H1 (cell line): ENCODE data around the gene TOMM7. TPM values are rescaled to one million over a fixed set of nuclear protein-coding genes. Genes with fewer than 3 reads are reported as not detected.

Experiments used
- CTCF ChIA-PET: fragments of 300-600 bp; sonication (Branson Sonifier 250); formaldehyde crosslinking; loops from one replicate; lab custom pipeline; 2021; ENCODE audit not compliant: partially characterized antibody; lab: Charles Lee
- POLR2A ChIA-PET: fragments of 300-600 bp; sonication (Branson Sonifier 250); formaldehyde crosslinking; loops from one replicate; lab custom pipeline; 2021; ENCODE audit warnings: inconsistent platforms; ENCODE audit not compliant: partially characterized antibody; lab: Charles Lee
- DNase-seq, 2 experiments: peaks; one replicate each; pipeline versions ENCODE4 v3.0.0 to v3.0.0-alpha.2; 2010 to 2022; ENCODE audit warnings: low spot score in 2 of 2, low read depth in 1 of 2, mixed read lengths in 1 of 2
- FAIRE-seq: peaks from 2 replicates; lab custom pipeline; 2011; peaks lifted over from hg19 to GRCh38; lab: Jason Lieb, UNC
- H2AFZ ChIP-seq: 2 replicates; pipeline ENCODE4 v1.8.1; 2012; ENCODE audit warnings: low read length, inconsistent platforms
- H2AK5ac ChIP-seq: 2 replicates; pipeline ENCODE4 v1.6.1; 2013; ENCODE audit warnings: low read depth, low read length
- H2BK120ac ChIP-seq: replicated peaks from 2 replicates; pipeline ENCODE3; 2013; ENCODE audit warnings: low read depth, low read length, inconsistent platforms
- H2BK12ac ChIP-seq: 2 replicates; pipeline ENCODE4 v1.6.1; 2013; ENCODE audit warnings: low read depth, low read length
- H2BK15ac ChIP-seq: 2 replicates; pipeline ENCODE4 v1.6.1; 2013; ENCODE audit warnings: low read length
- H2BK20ac ChIP-seq: 2 replicates; pipeline ENCODE4 v1.6.1; 2013; ENCODE audit warnings: low read length
- H2BK5ac ChIP-seq: 2 replicates; pipeline ENCODE4 v1.6.1; 2013; ENCODE audit warnings: low read depth, low read length
- H3K14ac ChIP-seq: 2 replicates; pipeline ENCODE4 v1.6.1; 2013; ENCODE audit warnings: inconsistent platforms; ENCODE audit not compliant: insufficient read length
- H3K18ac ChIP-seq: 2 replicates; pipeline ENCODE4 v1.6.1; 2013; ENCODE audit warnings: low read length; ENCODE audit errors: extremely low read depth
- H3K23ac ChIP-seq: 2 replicates; pipeline ENCODE4 v1.6.1; 2013; ENCODE audit warnings: inconsistent platforms; ENCODE audit not compliant: insufficient read length
- H3K23me2 ChIP-seq: 2 replicates; pipeline ENCODE4 v1.6.1; 2013; ENCODE audit warnings: low read depth, low read length
- H3K27ac ChIP-seq: 2 replicates; pipeline ENCODE4 v1.6.1; 2011; ENCODE audit warnings: low read depth, low read length, inconsistent platforms
- H3K27me3 ChIP-seq, 4 experiments: replicated peaks in 1 of 4; 1 replicate in 1 of 4; 2 replicates in 3 of 4; pipeline versions ENCODE4 v1.6.1 to v1.8.1; 2011 to 2013; ENCODE audit warnings: low read length in 3 of 4, mild to moderate bottlenecking in 3 of 4, inconsistent platforms in 2 of 4, mixed read lengths in 2 of 4, moderate library complexity in 1 of 4; ENCODE audit not compliant: control insufficient read depth in 3 of 4, insufficient read depth in 3 of 4; ENCODE audit errors: extremely low read depth in 1 of 4
- H3K36me3 ChIP-seq, 4 experiments: 2 replicates each; pipeline versions ENCODE4 v1.6.1 to v1.8.1; 2011 to 2013; ENCODE audit warnings: mild to moderate bottlenecking in 4 of 4, low read length in 3 of 4, moderate library complexity in 2 of 4, control low read depth in 1 of 4, inconsistent platforms in 1 of 4; ENCODE audit not compliant: insufficient read depth in 4 of 4, control insufficient read depth in 2 of 4
- H3K4ac ChIP-seq: replicated peaks from 2 replicates; pipeline ENCODE3; 2013; ENCODE audit warnings: low read length, low read depth, mixed read lengths, inconsistent platforms; ENCODE audit not compliant: insufficient read length
- H3K4me1 ChIP-seq, 4 experiments: replicated peaks in 1 of 4; 1 replicate in 1 of 4; 2 replicates in 3 of 4; pipeline versions ENCODE4 v1.6.1 to v1.8.1; 2011 to 2013; ENCODE audit warnings: low read length in 3 of 4, inconsistent platforms in 2 of 4, mixed read lengths in 1 of 4; ENCODE audit not compliant: insufficient read depth in 4 of 4, control insufficient read depth in 3 of 4
- H3K4me2 ChIP-seq, 2 experiments: 2 replicates each; pipeline versions ENCODE4 v1.6.1 to v1.8.1; 2011 to 2013; ENCODE audit warnings: low read depth in 2 of 2, low read length in 2 of 2, control low read depth in 1 of 2, inconsistent platforms in 1 of 2, mild to moderate bottlenecking in 1 of 2; ENCODE audit not compliant: insufficient read depth in 1 of 2
- H3K4me3 ChIP-seq, 4 experiments: fragments of 200-600, 300-600 bp in 1 of 4; sonication (generic), shearing (Covaris generic), sonication (Bioruptor Twin) in 1 of 4; 2 replicates each; pipeline versions ENCODE4 v1.5.1 to v1.8.1; 2011 to 2016; ENCODE audit warnings: low read length in 4 of 4, low read depth in 3 of 4, control low read depth in 2 of 4, inconsistent platforms in 2 of 4, mild to moderate bottlenecking in 2 of 4, mixed read lengths in 1 of 4, moderate library complexity in 1 of 4; ENCODE audit not compliant: insufficient read depth in 2 of 4; ENCODE audit errors: extremely low read depth in 1 of 4
- H3K56ac ChIP-seq: replicated peaks from 2 replicates; pipeline ENCODE3; 2013; ENCODE audit warnings: low read depth, mild to moderate bottlenecking, mixed read lengths, low read length, inconsistent platforms; ENCODE audit not compliant: insufficient read length
- H3K79me1 ChIP-seq: 2 replicates; pipeline ENCODE4 v1.6.1; 2013; ENCODE audit warnings: low read depth, low read length, control low read depth
- H3K79me2 ChIP-seq, 2 experiments: 2 replicates each; pipeline versions ENCODE4 v1.6.1 to v1.8.1; 2012 to 2013; ENCODE audit warnings: low read length in 2 of 2, mild to moderate bottlenecking in 2 of 2, inconsistent platforms in 1 of 2; ENCODE audit not compliant: insufficient read depth in 2 of 2, control insufficient read depth in 1 of 2
- H3K9ac ChIP-seq, 4 experiments: replicated peaks in 1 of 4; 1 replicate in 1 of 4; 2 replicates in 3 of 4; pipeline versions ENCODE4 v1.6.1 to v1.8.1; 2011 to 2013; ENCODE audit warnings: low read depth in 3 of 4, low read length in 3 of 4, control low read depth in 2 of 4, mild to moderate bottlenecking in 2 of 4, moderate library complexity in 2 of 4, inconsistent platforms in 1 of 4; ENCODE audit errors: extremely low read depth in 1 of 4
- H3K9me3 ChIP-seq, 2 experiments: 2 replicates each; pipeline versions ENCODE4 v1.6.1 to v1.8.1; 2012 to 2013; ENCODE audit warnings: mild to moderate bottlenecking in 2 of 2, moderate library complexity in 2 of 2, control low read depth in 1 of 2, inconsistent platforms in 1 of 2, low read depth in 1 of 2, low read length in 1 of 2, mixed read lengths in 1 of 2; ENCODE audit not compliant: insufficient read depth in 2 of 2
- H4K20me1 ChIP-seq, 2 experiments: replicated peaks in 1 of 2; 2 replicates each; pipeline versions ENCODE3 to v1.8.1; 2011 to 2013; ENCODE audit warnings: inconsistent platforms in 2 of 2, low read length in 2 of 2, mild to moderate bottlenecking in 1 of 2; ENCODE audit not compliant: insufficient read depth in 2 of 2, control insufficient read depth in 1 of 2
- H4K5ac ChIP-seq: 2 replicates; pipeline ENCODE4 v1.6.1; 2013; ENCODE audit warnings: low read length, low read depth, mixed read lengths, inconsistent platforms; ENCODE audit not compliant: insufficient read length
- H4K8ac ChIP-seq: 2 replicates; pipeline ENCODE4 v1.8.0; 2013; ENCODE audit warnings: mild to moderate bottlenecking, moderate library complexity, low read length, inconsistent platforms; ENCODE audit not compliant: insufficient read depth; ENCODE audit errors: extremely low read depth
- H4K91ac ChIP-seq: replicated peaks from 2 replicates; pipeline ENCODE3; 2013; ENCODE audit warnings: low read length, mixed read lengths, inconsistent platforms; ENCODE audit not compliant: insufficient read length
- ASH2L ChIP-seq: fragments of 200-600, 300-600 bp; sonication (generic); IDR thresholded peaks from one replicate; pipeline ENCODE4 v1.7.1; 2017; ENCODE audit warnings: low read length
- CHD1 ChIP-seq: IDR thresholded peaks from 2 replicates; pipeline ENCODE4 v1.6.1; 2012; ENCODE audit warnings: low read depth, low read length, improper control_type of control experiment
- CHD2 ChIP-seq: IDR thresholded peaks from 2 replicates; pipeline ENCODE4 v1.6.1; 2012; ENCODE audit warnings: low read length, improper control_type of control experiment
- POLR2AphosphoS5 ChIP-seq: IDR thresholded peaks from 2 replicates; pipeline ENCODE4 v1.6.1; 2011; ENCODE audit warnings: low read depth, low read length
- TBP ChIP-seq: IDR thresholded peaks from 2 replicates; pipeline ENCODE4 v1.6.1; 2011; ENCODE audit warnings: low read depth, low read length, improper control_type of control experiment
- WGBS, 2 experiments: shearing (Covaris generic) in 1 of 2; methylation state at CpG; one replicate each; pipeline versions ENCODE4 v1.1.6 to v1.1.7; 2013 to 2015; ENCODE audit warnings: low lambda C conversion rate in 2 of 2, mixed read lengths in 2 of 2, inconsistent platforms in 1 of 2, low coverage in 1 of 2, missing lambda C conversion rate in 1 of 2; ENCODE audit not compliant: insufficient replicate concordance in 2 of 2, insufficient coverage in 1 of 2, insufficient read length in 1 of 2; ENCODE audit errors: extremely low coverage in 1 of 2, missing lambda C conversion rate in 1 of 2; 5-methylcytosine and 5-hydroxymethylcytosine counted together
- polyA plus RNA-seq, 7 experiments: library from polyadenylated mRNA; depleted of rRNA in 3 of 7; stranded (reverse) in 5 of 7; unstranded in 2 of 7; fragments of >200 nt in 5 of 7; fragments of 200-250 nt in 2 of 7; gene quantifications; 1 replicate in 5 of 7; 2 replicates in 1 of 7; 4 replicates in 1 of 7; pipeline versions ENCODE4 v1.2.1 to v1.2.3, GENCODE V29; 2011 to 2013; ENCODE audit warnings: missing spikeins in 2 of 7, mixed read lengths in 2 of 7
- total RNA-seq: library from RNA; stranded (reverse); fragmentation: NEBNext Ultra II Directional; extraction: Animal tissue kit (Norgen Biotek cat#: 25700); gene quantifications from 2 replicates; pipeline ENCODE4 v1.2.1, GENCODE V29; 2021
- TF ChIP-seq, protein P1 (sequence below): IDR thresholded peaks from 2 replicates; pipeline ENCODE4 v1.6.1; 2012; ENCODE audit warnings: low read length, inconsistent platforms
- TF ChIP-seq, protein P2 (sequence below): IDR thresholded peaks from 2 replicates; pipeline ENCODE4 v1.6.1; 2011; ENCODE audit warnings: low read depth, mild to moderate bottlenecking, low read length; ENCODE audit not compliant: insufficient read depth

TOMM7 gene
- total and polyA plus RNA-seq, 2 of the 8 experiments (the other 6 are each of a cell fraction or from before 2014, with no cell fraction given), result 389 to 508 TPM

DNA sequence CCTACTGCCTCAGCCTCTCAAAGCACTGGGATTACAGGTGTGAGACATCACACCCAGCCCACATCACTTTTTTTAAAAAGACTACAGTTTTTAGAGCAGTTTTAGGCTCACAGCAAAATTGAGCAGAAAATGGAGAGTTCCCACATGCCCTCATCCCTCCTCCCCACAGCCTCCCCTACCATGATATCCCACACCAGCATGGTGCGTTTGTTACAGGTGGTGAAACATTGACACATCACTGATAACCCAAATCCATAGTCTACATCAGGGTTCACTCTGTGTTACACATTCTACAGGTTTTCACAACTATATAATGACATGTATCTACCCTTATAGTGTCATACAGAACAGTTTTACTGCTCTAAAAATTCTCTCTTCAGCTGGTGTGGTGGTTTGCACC, 24.3 kb upstream of the TOMM7 start:
- H3K4ac ChIP-seq, result no peak overlapping the region
- H2BK120ac ChIP-seq, result no peak overlapping the region
- TF ChIP-seq POLR2AphosphoS5 (no peak), TBP (no peak), CHD2 (no peak), ASH2L (no peak), CHD1 (no peak)
- TF ChIP-seq, protein P1, sequence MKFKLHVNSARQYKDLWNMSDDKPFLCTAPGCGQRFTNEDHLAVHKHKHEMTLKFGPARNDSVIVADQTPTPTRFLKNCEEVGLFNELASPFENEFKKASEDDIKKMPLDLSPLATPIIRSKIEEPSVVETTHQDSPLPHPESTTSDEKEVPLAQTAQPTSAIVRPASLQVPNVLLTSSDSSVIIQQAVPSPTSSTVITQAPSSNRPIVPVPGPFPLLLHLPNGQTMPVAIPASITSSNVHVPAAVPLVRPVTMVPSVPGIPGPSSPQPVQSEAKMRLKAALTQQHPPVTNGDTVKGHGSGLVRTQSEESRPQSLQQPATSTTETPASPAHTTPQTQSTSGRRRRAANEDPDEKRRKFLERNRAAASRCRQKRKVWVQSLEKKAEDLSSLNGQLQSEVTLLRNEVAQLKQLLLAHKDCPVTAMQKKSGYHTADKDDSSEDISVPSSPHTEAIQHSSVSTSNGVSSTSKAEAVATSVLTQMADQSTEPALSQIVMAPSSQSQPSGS, result no peak
- TF ChIP-seq, protein P2, sequence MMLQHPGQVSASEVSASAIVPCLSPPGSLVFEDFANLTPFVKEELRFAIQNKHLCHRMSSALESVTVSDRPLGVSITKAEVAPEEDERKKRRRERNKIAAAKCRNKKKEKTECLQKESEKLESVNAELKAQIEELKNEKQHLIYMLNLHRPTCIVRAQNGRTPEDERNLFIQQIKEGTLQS, result no peak
- no peak overlapping the region for H2BK5ac ChIP-seq
- H3K79me1 ChIP-seq, result no peaks in the 10 kb centered on the region
- no peak overlapping the region for H3K27ac ChIP-seq
- H2BK20ac ChIP-seq, result no peak overlapping the region
- no peak overlapping the region for H3K4me3 ChIP-seq
- DNase-seq (no peak), FAIRE-seq (no peak)
- no peaks in the 10 kb centered on the region for H3K79me2 ChIP-seq
- H3K27me3 ChIP-seq, result no peaks in the 10 kb centered on the region
- no peak overlapping the region for H3K4me2 ChIP-seq
- H3K14ac ChIP-seq, result no peak overlapping the region
- no peak overlapping the region for H3K9ac ChIP-seq
- H2AK5ac ChIP-seq, result no peak overlapping the region
- H3K56ac ChIP-seq, result no peak overlapping the region
- H4K20me1 ChIP-seq, result no peaks in the 10 kb centered on the region
- no peaks in the 10 kb centered on the region for H3K9me3 ChIP-seq
- peaks cover 5 to 7% (median 6%) of the 10 kb centered on the region in 4 experiments; a peak in 6 of 7 replicates for H3K4me1 ChIP-seq
- H3K36me3 ChIP-seq, result no peaks in the 10 kb centered on the region
- H4K91ac ChIP-seq, result no peak overlapping the region
- no peak overlapping the region for H4K8ac ChIP-seq
- H4K5ac ChIP-seq, result no peak overlapping the region
- 88% methylated on average over 1 of the region's 1 CpG; no CpG with 5 or more reads in 1 of the 2 experiments for WGBS, 2 experiments
- CTCF ChIA-PET, result interaction anchor here (0.6 to 2.7 kb wide), 3 partner anchors 14 to 110 kb away, joined by 3 to 9 read pairs (median 6); no protein-coding TSS in a partner anchor
- POLR2A ChIA-PET, result interaction anchor here (1.5 to 1.6 kb wide), 2 partner anchors 12 to 13 kb away, joined by 3 to 5 read pairs; no protein-coding TSS in a partner anchor
- no peak overlapping the region for H2AFZ ChIP-seq
- no peak overlapping the region for H2BK15ac ChIP-seq
- H3K23me2 ChIP-seq, result no peaks in the 10 kb centered on the region
- no peak overlapping the region for H3K23ac ChIP-seq
- H2BK12ac ChIP-seq, result no peak overlapping the region
- no peak overlapping the region for H3K18ac ChIP-seq
